AG04449 (cell line): ENCODE data around the gene SSTR4.

Source experiments
- CTCF ChIA-PET: fragments of 350-600 bp; formaldehyde crosslinking; extraction: SDS; loops from one replicate; lab custom pipeline; 2021; ENCODE audit warnings: antibody characterized with exemption; lab: Yijun Ruan, JAX
- POLR2A ChIA-PET: fragments of 400-600, 350-600 bp; formaldehyde crosslinking; extraction: SDS; loops from one replicate; lab custom pipeline; 2020; ENCODE audit warnings: antibody characterized with exemption, inconsistent platforms; lab: Yijun Ruan, JAX
- DNase-seq: peaks from one replicate; pipeline ENCODE4 v3.0.0-alpha.2; 2010; ENCODE audit warnings: low read depth, low spot score
- H3K4me3 ChIP-seq: 2 replicates; pipeline ENCODE4 v1.5.1; 2011; ENCODE audit warnings: low read depth, mild to moderate bottlenecking, control low read depth, low read length
- CTCF ChIP-seq: IDR thresholded peaks from one replicate; pipeline ENCODE4 v1.5.1; 2011; ENCODE audit warnings: mild to moderate bottlenecking, moderate library complexity, low read length, control low read depth, inconsistent platforms; ENCODE audit not compliant: insufficient read depth; ENCODE audit errors: missing control alignments

Gene SSTR4

GRCh38 chr20:23049201-23050075 is 14.3 kb downstream of the SSTR4 start, which contains the start of gene THBD:
TSS of gene THBD (minus strand) at chr20:23049672. CDS start at chr20:23049504, 168 bp downstream.
- peak within 1 kb of the TSS; percentile 60 for H3K4me3 ChIP-seq
- ChIA-PET POLR2A (no interaction called here), CTCF (interaction anchor here (1.0 to 5.0 kb wide), 9 partner anchors 12 to 358 kb away, joined by 3 to 50 read pairs (median 10); no protein-coding TSS in a partner anchor)
- no peak for TF ChIP-seq CTCF
- no peak for DNase-seq

GRCh38 chr20:23050076-23050838 is 15.1 kb downstream of the SSTR4 start:
- H3K4me3 ChIP-seq: peak overlapping the region; percentile 60
- no peak for DNase-seq
- ChIA-PET POLR2A (interaction anchor here (1.1 kb wide), 1 partner anchor 311 kb away, joined by 3 read pairs; the partner anchor contains the start of gene GZF1), CTCF (interaction anchor here (0.8 to 5.0 kb wide), 22 partner anchors 11 to 359 kb away, joined by 3 to 50 read pairs (median 4); no protein-coding TSS in a partner anchor)
- no peak for TF ChIP-seq CTCF

- ChIA-PET CTCF (interaction anchor here (0.6 to 5.0 kb wide), 28 partner anchors 10 to 366 kb away, joined by 3 to 50 read pairs (median 3); no protein-coding TSS in a partner anchor), POLR2A (interaction anchor here (0.8 to 1.1 kb wide), 2 partner anchors 289 to 311 kb away, joined by 3 read pairs; partner anchors contain the start of gene GZF1)
- TF ChIP-seq CTCF: peak; percentile 78
- no peak for DNase-seq
- peak overlapping the region; percentile 60 for H3K4me3 ChIP-seq
Measured at GRCh38 chr20:23050847-23051627, 15.9 kb downstream of the SSTR4 start.

- ChIA-PET CTCF (interaction anchor here (4.0 to 5.0 kb wide), 2 partner anchors 183 to 287 kb away, joined by 21 to 50 read pairs; no protein-coding TSS in a partner anchor), POLR2A (no interaction called here)
- H3K4me3 ChIP-seq: no peak overlapping the region
- no peak for DNase-seq
- TF ChIP-seq CTCF: no peak
Measured at GRCh38 chr20:23052904-23053303, 17.8 kb downstream of the SSTR4 start.

GRCh38 chr20:23058240-23058639 is 23.1 kb downstream of the SSTR4 start:
- CTCF ChIA-PET: no interaction called here
- TF ChIP-seq CTCF: no peak
- H3K4me3 ChIP-seq: no peak overlapping the region
- no peak for DNase-seq
- POLR2A ChIA-PET: no interaction called here
